ENCODE measurements around the gene BBX. TPM values are rescaled to one million over a fixed set of nuclear protein-coding genes. Genes with fewer than 3 reads are reported as not detected.
A peak's percentile ranks its signal among the peaks of the same experiment; 100 is the strongest.

BBX gene
- total RNA-seq, 6 donors from 2014 or later, result 35.0 to 65.0 (median 42.8) TPM

DNA sequence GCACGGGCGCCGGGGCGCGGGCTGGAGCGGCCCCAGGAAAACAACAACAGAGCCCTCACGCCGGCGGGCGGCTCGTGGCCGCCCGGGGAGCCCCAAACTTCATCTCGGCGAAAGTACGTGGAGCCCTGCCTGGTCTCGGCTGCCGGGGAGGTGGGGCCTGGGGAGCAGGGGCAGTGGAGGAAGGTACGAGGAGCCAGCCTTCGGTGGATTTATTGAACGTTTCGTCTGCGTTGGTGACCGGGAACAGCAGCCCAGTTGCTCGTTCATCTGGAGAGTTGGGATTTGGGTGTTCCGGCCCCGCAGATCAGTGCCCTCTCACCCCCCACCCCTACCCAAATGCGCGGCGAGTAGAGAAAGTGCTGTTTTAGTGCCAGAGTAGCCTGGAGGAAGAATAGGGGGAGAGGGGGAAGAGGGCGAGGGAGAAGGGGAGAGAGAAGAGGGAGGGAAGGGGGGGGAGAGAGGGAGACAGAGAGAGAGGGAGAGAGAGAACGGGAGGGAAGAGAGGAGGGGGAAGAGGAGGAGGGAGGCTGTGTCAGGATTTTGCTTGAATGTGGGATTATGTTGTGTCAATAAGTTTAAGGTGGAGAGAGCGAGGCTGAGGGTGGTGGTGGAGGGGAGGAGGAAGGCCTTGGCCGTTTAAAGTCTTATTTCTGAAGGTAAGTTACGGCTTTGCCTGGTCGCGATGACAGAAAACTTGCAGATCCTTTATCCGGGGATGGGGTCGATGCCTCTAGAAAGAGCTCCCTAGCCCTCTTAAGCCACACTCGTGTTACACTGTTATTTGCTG, 970 bp downstream of the BBX start:
- WGBS, 2 donors, result 0 to 1% methylated on average over 25 to 34 of the region's 40 CpGs
- Histone ChIP-seq H3K4me3 (peak overlapping the region; percentile 54 to 91 (median 66)), H3K27me3 (no peaks in the 10 kb centered on the region), H3K9me3 (no peaks in the 10 kb centered on the region), H3K36me3 (no peaks in the 10 kb centered on the region), H3K4me1 (peaks cover 9 to 15% (median 12%) of the 10 kb centered on the region in 4 donors), H3K27ac (peak overlapping the region; percentile 90 to 97 (median 94))
- ATAC-seq (ENCODE audit: low FRiP score in 2 of 2) (peak; percentile 57 to 69), DNase-seq (peak in 1 of 2 donors; percentile 59)
- TF ChIP-seq POLR2A (IDR thresholded peaks at IDR 0.05) (peak in 1 of 4 donors; percentile 11), EP300 (IDR thresholded peaks at IDR 0.05) (no peak), POLR2AphosphoS5 (IDR thresholded peaks at IDR 0.05) (no peak)
- TF ChIP-seq, protein P1, sequence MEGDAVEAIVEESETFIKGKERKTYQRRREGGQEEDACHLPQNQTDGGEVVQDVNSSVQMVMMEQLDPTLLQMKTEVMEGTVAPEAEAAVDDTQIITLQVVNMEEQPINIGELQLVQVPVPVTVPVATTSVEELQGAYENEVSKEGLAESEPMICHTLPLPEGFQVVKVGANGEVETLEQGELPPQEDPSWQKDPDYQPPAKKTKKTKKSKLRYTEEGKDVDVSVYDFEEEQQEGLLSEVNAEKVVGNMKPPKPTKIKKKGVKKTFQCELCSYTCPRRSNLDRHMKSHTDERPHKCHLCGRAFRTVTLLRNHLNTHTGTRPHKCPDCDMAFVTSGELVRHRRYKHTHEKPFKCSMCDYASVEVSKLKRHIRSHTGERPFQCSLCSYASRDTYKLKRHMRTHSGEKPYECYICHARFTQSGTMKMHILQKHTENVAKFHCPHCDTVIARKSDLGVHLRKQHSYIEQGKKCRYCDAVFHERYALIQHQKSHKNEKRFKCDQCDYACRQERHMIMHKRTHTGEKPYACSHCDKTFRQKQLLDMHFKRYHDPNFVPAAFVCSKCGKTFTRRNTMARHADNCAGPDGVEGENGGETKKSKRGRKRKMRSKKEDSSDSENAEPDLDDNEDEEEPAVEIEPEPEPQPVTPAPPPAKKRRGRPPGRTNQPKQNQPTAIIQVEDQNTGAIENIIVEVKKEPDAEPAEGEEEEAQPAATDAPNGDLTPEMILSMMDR (IDR thresholded peaks at IDR 0.05), result peak in 1 of 6 experiments; percentile 5

DNA sequence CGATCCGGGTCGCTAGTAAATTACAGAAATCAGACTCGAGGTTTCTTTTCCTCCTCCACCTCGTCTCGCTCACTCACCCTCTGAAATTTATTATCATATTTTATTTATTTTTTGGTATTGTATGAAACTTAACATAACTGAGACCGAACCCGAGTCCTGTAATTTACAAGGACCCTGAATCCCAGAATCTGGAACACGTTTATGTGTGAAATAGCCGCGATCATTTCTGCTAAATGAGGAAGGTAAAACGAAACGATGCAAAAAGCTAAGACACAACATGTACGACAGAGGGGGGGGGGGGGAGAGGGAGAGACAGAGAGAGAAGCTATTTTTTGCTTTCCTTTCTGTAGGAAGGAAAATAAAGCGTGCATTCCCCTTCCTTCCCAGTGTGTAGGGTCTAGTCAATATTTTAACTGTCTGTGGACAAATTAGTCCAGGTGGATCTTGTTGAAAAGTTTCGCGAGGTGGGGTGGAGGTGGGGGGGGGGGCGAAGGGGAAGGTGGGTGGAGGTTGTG, 1.6 kb downstream of the BBX start:
- H3K27me3 ChIP-seq, result no peaks in the 10 kb centered on the region
- ATAC-seq (ENCODE audit: low FRiP score in 2 of 2) (no peak), DNase-seq (no peak)
- peaks cover 9 to 15% (median 12%) of the 10 kb centered on the region in 4 donors for H3K4me1 ChIP-seq
- no peaks in the 10 kb centered on the region for H3K36me3 ChIP-seq
- no peaks in the 10 kb centered on the region for H3K9me3 ChIP-seq
- TF ChIP-seq, protein P1 (IDR thresholded peaks at IDR 0.05), result no peak
- no peak for TF ChIP-seq POLR2AphosphoS5 (IDR thresholded peaks at IDR 0.05)
- no peak for TF ChIP-seq POLR2A (IDR thresholded peaks at IDR 0.05)
- no peak for TF ChIP-seq EP300 (IDR thresholded peaks at IDR 0.05)
- 1 to 2% methylated on average over 16 to 17 of the region's 18 CpGs for WGBS, 2 donors
- H3K4me3 ChIP-seq, result peak overlapping the region; percentile 54 to 91 (median 66)
- peak overlapping the region; percentile 90 to 97 (median 94) for H3K27ac ChIP-seq

DNA sequence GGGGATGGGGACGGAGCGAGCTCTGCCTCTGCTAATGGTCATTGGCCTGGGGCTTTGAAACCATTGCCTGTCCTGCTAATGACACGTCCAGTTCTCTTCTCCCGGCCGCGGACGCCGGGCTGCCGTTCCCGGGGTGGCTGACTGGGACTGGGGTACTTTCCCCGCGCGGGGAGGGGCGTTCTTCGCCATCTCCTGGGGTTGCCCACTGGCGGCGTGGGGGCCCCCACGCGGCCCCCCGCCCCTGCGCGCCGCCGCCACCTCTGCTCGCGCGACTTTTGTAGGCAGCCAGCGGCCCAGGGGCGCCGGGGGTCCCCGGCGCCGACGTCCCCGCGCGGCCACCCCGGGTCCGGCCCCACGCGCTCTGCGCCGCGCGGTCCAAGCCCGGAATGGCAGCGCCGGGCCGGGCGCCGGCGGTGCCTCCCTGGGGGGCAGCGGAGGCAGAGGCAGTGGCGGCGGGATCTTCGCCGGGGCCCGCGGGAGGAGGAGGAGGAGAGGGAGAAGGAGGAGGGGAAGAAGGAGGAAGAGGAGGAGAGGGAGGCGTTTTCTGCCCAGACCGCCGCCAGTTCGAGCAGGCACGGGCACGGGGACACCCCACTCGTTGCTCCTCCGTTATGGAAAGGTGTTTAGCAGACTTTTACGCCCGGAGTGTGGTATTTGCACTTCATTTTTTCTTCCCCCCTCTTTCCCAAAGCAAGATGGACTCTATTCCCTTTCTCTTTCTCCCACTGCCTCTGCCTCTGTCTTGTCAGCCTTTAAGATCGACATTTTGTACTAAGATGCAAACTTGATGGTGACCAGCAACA, 2.3 kb downstream of the BBX start:
- Histone ChIP-seq H3K27me3 (no peaks in the 10 kb centered on the region), H3K4me1 (peaks cover 9 to 15% (median 12%) of the 10 kb centered on the region in 4 donors), H3K4me3 (peak overlapping the region; percentile 54 to 91 (median 66)), H3K36me3 (no peaks in the 10 kb centered on the region), H3K27ac (peak overlapping the region; percentile 90 to 97 (median 94)), H3K9me3 (no peaks in the 10 kb centered on the region)
- DNase-seq, result peak; percentile 75 to 90
- WGBS, 2 donors, result 0 to 1% methylated on average over 40 to 51 of the region's 70 CpGs
- TF ChIP-seq, protein P1 (IDR thresholded peaks at IDR 0.05), result peak in 2 of 6 experiments; percentile 9 to 16
- TF ChIP-seq POLR2A (IDR thresholded peaks at IDR 0.05) (no peak), EP300 (IDR thresholded peaks at IDR 0.05) (no peak), POLR2AphosphoS5 (IDR thresholded peaks at IDR 0.05) (peak in 1 of 2 donors; percentile 44)
- peak in 1 of 2 donors; percentile 30 for ATAC-seq (ENCODE audit: low FRiP score in 2 of 2)

DNA sequence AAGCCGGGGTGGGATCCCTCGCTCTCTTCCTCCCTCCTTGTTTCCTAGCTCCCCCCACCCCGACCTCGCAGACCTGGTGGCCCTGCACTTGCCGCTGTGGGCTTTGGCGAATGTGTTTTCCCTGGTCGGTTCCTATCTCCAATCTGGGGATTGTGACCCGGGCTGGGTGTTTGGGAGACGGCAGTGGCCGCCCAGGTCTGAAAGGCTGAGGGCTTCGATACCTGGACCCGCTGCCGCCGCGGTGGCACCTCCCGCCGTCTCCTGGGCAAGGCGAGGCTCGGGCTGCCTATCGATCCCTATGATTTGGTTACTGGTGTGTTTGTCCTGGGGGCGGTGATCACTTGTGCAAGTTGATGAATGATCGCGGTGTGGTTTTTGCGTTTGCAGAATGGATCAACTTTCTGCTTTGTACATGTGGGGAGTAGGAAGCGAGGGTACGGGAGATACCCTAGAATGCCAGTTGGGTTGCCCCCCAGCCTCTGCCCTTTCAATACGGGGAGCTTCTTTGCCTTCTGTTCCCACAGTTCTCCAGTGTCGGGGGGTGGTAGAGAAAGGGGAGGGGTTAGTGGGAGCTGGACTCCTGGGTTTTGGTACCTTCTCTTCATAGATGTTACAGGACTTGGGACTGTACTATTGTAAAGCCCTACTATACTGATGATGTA, 3.0 kb downstream of the BBX start:
- no peaks in the 10 kb centered on the region for H3K27me3 ChIP-seq
- peak overlapping the region; percentile 90 to 97 (median 94) for H3K27ac ChIP-seq
- DNase-seq (peak; percentile 23 to 81), ATAC-seq (ENCODE audit: low FRiP score in 2 of 2) (no peak)
- peak overlapping the region; percentile 54 to 91 (median 66) for H3K4me3 ChIP-seq
- WGBS, 2 donors, result 4 to 5% methylated on average over 12 to 28 of the region's 28 CpGs
- H3K4me1 ChIP-seq, result peaks cover 9 to 15% (median 12%) of the 10 kb centered on the region in 4 donors
- H3K36me3 ChIP-seq, result no peaks in the 10 kb centered on the region
- TF ChIP-seq EP300 (IDR thresholded peaks at IDR 0.05) (no peak), POLR2AphosphoS5 (IDR thresholded peaks at IDR 0.05) (no peak), POLR2A (IDR thresholded peaks at IDR 0.05) (no peak)
- TF ChIP-seq, protein P1 (IDR thresholded peaks at IDR 0.05), result no peak
- H3K9me3 ChIP-seq, result no peaks in the 10 kb centered on the region

Measured in upper lobe of left lung (tissue), 6 donors.